Measurements from ENCODE around the gene NHSL2. TPM values are rescaled to one million over a fixed set of nuclear protein-coding genes. Genes with fewer than 3 reads are reported as not detected.

The NHSL2 gene
- total RNA-seq, 1 donor from 2014 or later = 3.8 TPM

DNA sequence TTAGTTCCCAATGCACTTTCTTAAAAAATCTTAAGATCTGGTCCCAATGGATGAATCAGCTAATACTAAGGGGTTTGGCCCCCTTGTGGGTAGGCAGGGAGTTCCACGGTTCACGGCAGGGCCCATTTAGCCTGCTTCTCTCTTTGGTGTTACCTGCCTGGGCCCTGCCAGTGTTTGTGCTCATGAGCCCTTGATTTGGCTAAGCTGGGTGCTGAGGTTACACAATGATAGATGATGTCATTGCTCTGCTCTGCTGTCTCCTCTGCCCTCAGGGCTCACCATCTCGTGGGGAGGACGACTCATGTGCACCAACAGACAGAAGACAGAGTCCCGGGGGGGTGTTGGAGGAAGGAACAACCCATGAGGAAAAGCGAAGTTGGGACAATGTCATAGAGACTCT lies 196.7 kb downstream of the NHSL2 start:
- intact Hi-C loops (cut with micrococcal nuclease) = no loop called here
- Histone ChIP-seq H3K27ac (replicated peaks) (no peak overlapping the region), H3K27me3 (ENCODE audit: low read depth) (no peaks in the 10 kb centered on the region), H3K9me3 (replicated peaks) (no peaks in the 10 kb centered on the region), H3K4me1 (peaks cover under 1% of the 10 kb centered on the region), H3K4me3 (no peak overlapping the region), H3K36me3 (no peaks in the 10 kb centered on the region)
- DNase-seq = no peak
- TF ChIP-seq, protein P1, sequence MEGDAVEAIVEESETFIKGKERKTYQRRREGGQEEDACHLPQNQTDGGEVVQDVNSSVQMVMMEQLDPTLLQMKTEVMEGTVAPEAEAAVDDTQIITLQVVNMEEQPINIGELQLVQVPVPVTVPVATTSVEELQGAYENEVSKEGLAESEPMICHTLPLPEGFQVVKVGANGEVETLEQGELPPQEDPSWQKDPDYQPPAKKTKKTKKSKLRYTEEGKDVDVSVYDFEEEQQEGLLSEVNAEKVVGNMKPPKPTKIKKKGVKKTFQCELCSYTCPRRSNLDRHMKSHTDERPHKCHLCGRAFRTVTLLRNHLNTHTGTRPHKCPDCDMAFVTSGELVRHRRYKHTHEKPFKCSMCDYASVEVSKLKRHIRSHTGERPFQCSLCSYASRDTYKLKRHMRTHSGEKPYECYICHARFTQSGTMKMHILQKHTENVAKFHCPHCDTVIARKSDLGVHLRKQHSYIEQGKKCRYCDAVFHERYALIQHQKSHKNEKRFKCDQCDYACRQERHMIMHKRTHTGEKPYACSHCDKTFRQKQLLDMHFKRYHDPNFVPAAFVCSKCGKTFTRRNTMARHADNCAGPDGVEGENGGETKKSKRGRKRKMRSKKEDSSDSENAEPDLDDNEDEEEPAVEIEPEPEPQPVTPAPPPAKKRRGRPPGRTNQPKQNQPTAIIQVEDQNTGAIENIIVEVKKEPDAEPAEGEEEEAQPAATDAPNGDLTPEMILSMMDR (IDR thresholded peaks at IDR 0.05; ENCODE audit: borderline replicate concordance) = no peak

DNA sequence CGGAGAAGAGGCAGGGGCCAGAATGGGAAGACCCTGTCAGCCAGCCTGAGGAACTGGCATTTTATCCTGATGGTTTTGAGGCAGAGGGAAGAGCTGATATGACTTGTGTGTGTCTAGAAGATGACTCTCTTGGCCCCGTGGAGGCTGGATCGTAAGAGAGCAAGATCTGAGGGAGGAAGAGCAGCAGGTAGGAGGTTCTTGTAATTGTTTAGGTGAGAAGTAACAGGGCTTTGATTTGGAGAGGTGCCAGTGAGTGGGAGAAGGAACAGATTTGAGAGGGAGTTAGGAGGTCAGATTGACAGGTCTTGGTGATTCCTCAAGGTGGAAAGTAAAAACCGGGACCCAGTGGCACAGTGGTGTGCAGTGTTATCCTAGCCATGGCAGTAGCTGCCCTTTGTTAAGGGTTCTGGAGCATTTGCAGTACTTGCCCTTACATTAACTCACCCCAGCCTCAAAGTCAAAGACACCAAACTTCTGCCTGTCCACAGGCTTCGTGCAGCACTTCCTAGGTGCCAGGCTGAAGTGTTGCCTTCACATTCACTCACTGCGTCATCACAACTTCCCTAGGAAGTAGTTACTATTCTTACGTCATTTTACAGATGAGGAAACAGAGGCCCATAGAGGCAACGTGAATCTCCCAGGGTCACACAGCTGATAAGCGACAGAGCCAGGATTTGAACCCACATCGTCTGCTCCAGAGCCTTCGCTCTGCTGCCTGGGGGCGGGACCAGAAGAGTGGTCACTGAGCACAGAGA lies 197.4 kb downstream of the NHSL2 start:
- no peaks in the 10 kb centered on the region for H3K4me1 ChIP-seq
- H3K9me3 ChIP-seq (replicated peaks) = no peaks in the 10 kb centered on the region
- no peak for DNase-seq
- H3K36me3 ChIP-seq = no peaks in the 10 kb centered on the region
- no peak overlapping the region for H3K4me3 ChIP-seq
- TF ChIP-seq, protein P1 (IDR thresholded peaks at IDR 0.05; ENCODE audit: borderline replicate concordance) = no peak
- no peak overlapping the region for H3K27ac ChIP-seq (replicated peaks)
- intact Hi-C loops (cut with micrococcal nuclease) = no loop called here
- H3K27me3 ChIP-seq (ENCODE audit: low read depth) = no peaks in the 10 kb centered on the region

DNA sequence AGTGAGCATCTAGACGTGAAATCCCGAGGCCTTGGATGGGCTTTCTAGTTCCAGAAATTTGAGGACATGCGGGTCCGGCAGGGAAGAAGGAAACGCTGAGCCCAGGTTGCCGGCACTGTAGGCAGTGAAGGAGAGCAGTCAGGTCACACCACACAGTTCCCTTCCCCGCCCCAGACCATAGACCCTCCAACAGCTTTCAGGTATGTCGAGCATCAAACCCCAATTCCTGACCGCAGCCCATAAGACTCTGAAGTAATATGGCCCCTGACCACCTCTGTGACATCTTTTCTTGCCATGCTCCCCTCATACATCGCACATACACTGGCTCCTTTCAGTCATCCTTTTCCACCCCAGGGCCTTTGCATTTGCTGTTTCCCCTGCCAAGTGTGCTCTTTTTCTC lies 198.0 kb downstream of the NHSL2 start:
- H3K27ac ChIP-seq (replicated peaks) = no peak overlapping the region

DNA sequence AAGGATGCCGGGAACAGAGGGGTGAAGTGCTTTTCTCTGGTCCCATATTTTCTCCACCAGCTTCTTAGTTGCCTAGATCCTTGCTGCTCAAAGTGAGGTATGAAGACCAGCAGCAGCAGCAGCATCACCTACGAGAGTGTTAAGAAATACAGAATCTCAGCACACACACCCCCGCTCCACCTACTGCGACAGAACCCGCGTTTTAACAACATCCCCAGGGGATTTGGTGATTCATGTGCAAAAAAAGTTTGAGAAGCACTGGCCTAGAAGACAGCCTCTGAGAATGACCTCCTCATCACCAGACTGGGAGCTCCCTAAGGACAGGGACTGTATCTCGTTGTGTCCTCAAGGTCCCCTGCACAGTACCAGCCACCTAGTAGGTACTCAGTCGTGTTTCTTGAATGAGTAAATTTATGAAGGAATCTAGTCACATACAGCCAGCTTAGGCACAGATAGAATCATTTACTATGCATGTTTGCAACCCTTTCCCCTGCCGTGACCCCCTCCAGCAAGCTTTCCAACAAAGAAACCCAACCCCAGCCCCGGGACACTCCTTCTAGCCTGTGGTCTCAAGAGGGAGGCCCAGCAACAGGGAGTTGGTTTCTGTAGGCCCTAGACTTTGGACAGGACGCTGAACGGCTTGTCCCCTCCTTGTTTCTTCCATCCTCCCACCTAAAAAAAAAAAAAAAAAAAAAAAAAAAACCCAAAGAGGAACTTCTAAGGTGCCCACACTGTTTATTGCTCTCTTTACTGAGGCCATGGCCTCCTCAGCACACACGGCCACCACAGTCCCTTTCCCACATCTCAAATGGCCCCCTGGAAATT lies 199.6 kb downstream of the NHSL2 start:
- Histone ChIP-seq H3K27ac (replicated peaks) (no peak overlapping the region), H3K9me3 (replicated peaks) (no peaks in the 10 kb centered on the region), H3K27me3 (ENCODE audit: low read depth) (no peaks in the 10 kb centered on the region), H3K4me1 (peaks cover 11% of the 10 kb centered on the region), H3K36me3 (no peaks in the 10 kb centered on the region), H3K4me3 (no peak overlapping the region)
- intact Hi-C loops (cut with micrococcal nuclease) = no loop called here
- no peak for DNase-seq
- TF ChIP-seq, protein P1 (IDR thresholded peaks at IDR 0.05; ENCODE audit: borderline replicate concordance) = no peak

More for the DNA sequence above, 198.0 kb downstream of the NHSL2 start:
- DNase-seq = no peak
- TF ChIP-seq, protein P1 (IDR thresholded peaks at IDR 0.05; ENCODE audit: borderline replicate concordance) = no peak
- intact Hi-C loops (cut with micrococcal nuclease) = no loop called here
- H3K36me3 ChIP-seq = no peaks in the 10 kb centered on the region
- no peaks in the 10 kb centered on the region for H3K27me3 ChIP-seq (ENCODE audit: low read depth)
- no peak overlapping the region for H3K4me3 ChIP-seq
- peaks cover 2% of the 10 kb centered on the region for H3K4me1 ChIP-seq
- no peaks in the 10 kb centered on the region for H3K9me3 ChIP-seq (replicated peaks)

DNA sequence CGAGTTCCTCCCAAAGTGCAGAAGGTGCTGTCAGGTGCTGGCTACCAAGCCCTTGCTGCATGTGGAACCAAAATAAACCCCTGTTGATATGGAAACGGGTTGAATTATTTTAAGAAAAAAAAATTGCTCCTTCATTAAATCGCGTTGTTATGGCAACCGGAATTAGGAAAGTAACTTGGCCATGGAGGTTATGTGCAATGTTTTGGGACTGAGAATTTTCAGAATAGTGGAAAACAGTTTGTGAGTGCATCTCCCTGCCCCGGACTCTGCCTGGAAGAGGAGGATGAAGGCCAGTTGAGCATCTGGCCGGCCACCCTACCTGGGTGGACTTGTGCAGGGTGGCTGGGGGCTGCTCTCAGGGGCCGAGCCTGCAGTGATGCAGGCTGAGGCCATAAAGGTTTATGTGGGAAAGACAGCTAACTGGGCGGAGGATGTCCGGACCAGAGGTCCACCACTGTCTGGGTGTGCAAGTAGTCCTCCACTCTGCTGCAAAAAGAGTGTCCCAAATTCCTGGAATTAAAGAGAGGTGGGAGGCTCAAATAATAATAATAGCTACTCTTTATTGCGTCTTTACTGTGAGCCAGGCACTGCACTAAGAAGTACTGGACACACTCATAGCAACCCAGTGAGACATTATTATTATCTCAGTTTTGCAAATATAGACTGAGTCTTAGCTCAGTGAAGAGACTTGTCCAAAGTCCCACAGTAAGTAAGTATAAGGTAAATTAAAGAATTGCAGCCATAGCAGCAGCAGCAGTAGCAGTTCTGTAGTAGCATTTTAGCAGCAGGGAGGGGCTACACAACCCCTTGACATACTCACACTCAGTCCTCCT lies 200.4 kb downstream of the NHSL2 start:
- Histone ChIP-seq H3K4me1 (peaks cover 11% of the 10 kb centered on the region), H3K36me3 (no peaks in the 10 kb centered on the region), H3K4me3 (no peak overlapping the region), H3K27me3 (ENCODE audit: low read depth) (no peaks in the 10 kb centered on the region), H3K9me3 (replicated peaks) (no peaks in the 10 kb centered on the region), H3K27ac (replicated peaks) (no peak overlapping the region)
- intact Hi-C loops (cut with micrococcal nuclease) = no loop called here
- DNase-seq = no peak
- TF ChIP-seq, protein P1 (IDR thresholded peaks at IDR 0.05; ENCODE audit: borderline replicate concordance) = no peak

Data from left ventricle myocardium inferior (tissue), 1 donor.